H1 (cell line): ENCODE data around the gene PIGS. TPM values are rescaled to one million over a fixed set of nuclear protein-coding genes. Genes with fewer than 3 reads are reported as not detected.

Experiments
- CTCF ChIA-PET: fragments of 300-600 bp; sonication (Branson Sonifier 250); formaldehyde crosslinking; loops from one replicate; lab custom pipeline; 2021; ENCODE audit not compliant: partially characterized antibody; lab: Charles Lee
- POLR2A ChIA-PET: fragments of 300-600 bp; sonication (Branson Sonifier 250); formaldehyde crosslinking; loops from one replicate; lab custom pipeline; 2021; ENCODE audit warnings: inconsistent platforms; ENCODE audit not compliant: partially characterized antibody; lab: Charles Lee
- DNase-seq, 2 experiments: peaks; one replicate each; pipeline versions ENCODE4 v3.0.0 to v3.0.0-alpha.2; 2010 to 2022; ENCODE audit warnings: low spot score in 2 of 2, low read depth in 1 of 2, mixed read lengths in 1 of 2
- FAIRE-seq: peaks from 2 replicates; lab custom pipeline; 2011; peaks lifted over from hg19 to GRCh38; lab: Jason Lieb, UNC
- H2AFZ ChIP-seq: 2 replicates; pipeline ENCODE4 v1.8.1; 2012; ENCODE audit warnings: low read length, inconsistent platforms
- H2AK5ac ChIP-seq: 2 replicates; pipeline ENCODE4 v1.6.1; 2013; ENCODE audit warnings: low read depth, low read length
- H2BK120ac ChIP-seq: replicated peaks from 2 replicates; pipeline ENCODE3; 2013; ENCODE audit warnings: low read depth, low read length, inconsistent platforms
- H2BK12ac ChIP-seq: 2 replicates; pipeline ENCODE4 v1.6.1; 2013; ENCODE audit warnings: low read depth, low read length
- H2BK15ac ChIP-seq: 2 replicates; pipeline ENCODE4 v1.6.1; 2013; ENCODE audit warnings: low read length
- H2BK20ac ChIP-seq: 2 replicates; pipeline ENCODE4 v1.6.1; 2013; ENCODE audit warnings: low read length
- H2BK5ac ChIP-seq: 2 replicates; pipeline ENCODE4 v1.6.1; 2013; ENCODE audit warnings: low read depth, low read length
- H3K14ac ChIP-seq: 2 replicates; pipeline ENCODE4 v1.6.1; 2013; ENCODE audit warnings: inconsistent platforms; ENCODE audit not compliant: insufficient read length
- H3K18ac ChIP-seq: 2 replicates; pipeline ENCODE4 v1.6.1; 2013; ENCODE audit warnings: low read length; ENCODE audit errors: extremely low read depth
- H3K23ac ChIP-seq: 2 replicates; pipeline ENCODE4 v1.6.1; 2013; ENCODE audit warnings: inconsistent platforms; ENCODE audit not compliant: insufficient read length
- H3K23me2 ChIP-seq: 2 replicates; pipeline ENCODE4 v1.6.1; 2013; ENCODE audit warnings: low read depth, low read length
- H3K27ac ChIP-seq: 2 replicates; pipeline ENCODE4 v1.6.1; 2011; ENCODE audit warnings: low read depth, low read length, inconsistent platforms
- H3K27me3 ChIP-seq, 4 experiments: replicated peaks in 1 of 4; 1 replicate in 1 of 4; 2 replicates in 3 of 4; pipeline versions ENCODE4 v1.6.1 to v1.8.1; 2011 to 2013; ENCODE audit warnings: low read length in 3 of 4, mild to moderate bottlenecking in 3 of 4, inconsistent platforms in 2 of 4, mixed read lengths in 2 of 4, moderate library complexity in 1 of 4; ENCODE audit not compliant: control insufficient read depth in 3 of 4, insufficient read depth in 3 of 4; ENCODE audit errors: extremely low read depth in 1 of 4
- H3K36me3 ChIP-seq, 4 experiments: 2 replicates each; pipeline versions ENCODE4 v1.6.1 to v1.8.1; 2011 to 2013; ENCODE audit warnings: mild to moderate bottlenecking in 4 of 4, low read length in 3 of 4, moderate library complexity in 2 of 4, control low read depth in 1 of 4, inconsistent platforms in 1 of 4; ENCODE audit not compliant: insufficient read depth in 4 of 4, control insufficient read depth in 2 of 4
- H3K4ac ChIP-seq: replicated peaks from 2 replicates; pipeline ENCODE3; 2013; ENCODE audit warnings: low read length, low read depth, mixed read lengths, inconsistent platforms; ENCODE audit not compliant: insufficient read length
- H3K4me1 ChIP-seq, 4 experiments: replicated peaks in 1 of 4; 1 replicate in 1 of 4; 2 replicates in 3 of 4; pipeline versions ENCODE4 v1.6.1 to v1.8.1; 2011 to 2013; ENCODE audit warnings: low read length in 3 of 4, inconsistent platforms in 2 of 4, mixed read lengths in 1 of 4; ENCODE audit not compliant: insufficient read depth in 4 of 4, control insufficient read depth in 3 of 4
- H3K4me2 ChIP-seq, 2 experiments: 2 replicates each; pipeline versions ENCODE4 v1.6.1 to v1.8.1; 2011 to 2013; ENCODE audit warnings: low read depth in 2 of 2, low read length in 2 of 2, control low read depth in 1 of 2, inconsistent platforms in 1 of 2, mild to moderate bottlenecking in 1 of 2; ENCODE audit not compliant: insufficient read depth in 1 of 2
- H3K4me3 ChIP-seq, 4 experiments: fragments of 200-600, 300-600 bp in 1 of 4; sonication (generic), shearing (Covaris generic), sonication (Bioruptor Twin) in 1 of 4; 2 replicates each; pipeline versions ENCODE4 v1.5.1 to v1.8.1; 2011 to 2016; ENCODE audit warnings: low read length in 4 of 4, low read depth in 3 of 4, control low read depth in 2 of 4, inconsistent platforms in 2 of 4, mild to moderate bottlenecking in 2 of 4, mixed read lengths in 1 of 4, moderate library complexity in 1 of 4; ENCODE audit not compliant: insufficient read depth in 2 of 4; ENCODE audit errors: extremely low read depth in 1 of 4
- H3K56ac ChIP-seq: replicated peaks from 2 replicates; pipeline ENCODE3; 2013; ENCODE audit warnings: low read depth, mild to moderate bottlenecking, mixed read lengths, low read length, inconsistent platforms; ENCODE audit not compliant: insufficient read length
- H3K79me1 ChIP-seq: 2 replicates; pipeline ENCODE4 v1.6.1; 2013; ENCODE audit warnings: low read depth, low read length, control low read depth
- H3K79me2 ChIP-seq, 2 experiments: 2 replicates each; pipeline versions ENCODE4 v1.6.1 to v1.8.1; 2012 to 2013; ENCODE audit warnings: low read length in 2 of 2, mild to moderate bottlenecking in 2 of 2, inconsistent platforms in 1 of 2; ENCODE audit not compliant: insufficient read depth in 2 of 2, control insufficient read depth in 1 of 2
- H3K9ac ChIP-seq, 4 experiments: replicated peaks in 1 of 4; 1 replicate in 1 of 4; 2 replicates in 3 of 4; pipeline versions ENCODE4 v1.6.1 to v1.8.1; 2011 to 2013; ENCODE audit warnings: low read depth in 3 of 4, low read length in 3 of 4, control low read depth in 2 of 4, mild to moderate bottlenecking in 2 of 4, moderate library complexity in 2 of 4, inconsistent platforms in 1 of 4; ENCODE audit errors: extremely low read depth in 1 of 4
- H3K9me3 ChIP-seq, 2 experiments: 2 replicates each; pipeline versions ENCODE4 v1.6.1 to v1.8.1; 2012 to 2013; ENCODE audit warnings: mild to moderate bottlenecking in 2 of 2, moderate library complexity in 2 of 2, control low read depth in 1 of 2, inconsistent platforms in 1 of 2, low read depth in 1 of 2, low read length in 1 of 2, mixed read lengths in 1 of 2; ENCODE audit not compliant: insufficient read depth in 2 of 2
- H4K20me1 ChIP-seq, 2 experiments: replicated peaks in 1 of 2; 2 replicates each; pipeline versions ENCODE3 to v1.8.1; 2011 to 2013; ENCODE audit warnings: inconsistent platforms in 2 of 2, low read length in 2 of 2, mild to moderate bottlenecking in 1 of 2; ENCODE audit not compliant: insufficient read depth in 2 of 2, control insufficient read depth in 1 of 2
- H4K5ac ChIP-seq: 2 replicates; pipeline ENCODE4 v1.6.1; 2013; ENCODE audit warnings: low read length, low read depth, mixed read lengths, inconsistent platforms; ENCODE audit not compliant: insufficient read length
- H4K8ac ChIP-seq: 2 replicates; pipeline ENCODE4 v1.8.0; 2013; ENCODE audit warnings: mild to moderate bottlenecking, moderate library complexity, low read length, inconsistent platforms; ENCODE audit not compliant: insufficient read depth; ENCODE audit errors: extremely low read depth
- H4K91ac ChIP-seq: replicated peaks from 2 replicates; pipeline ENCODE3; 2013; ENCODE audit warnings: low read length, mixed read lengths, inconsistent platforms; ENCODE audit not compliant: insufficient read length
- RBBP5 ChIP-seq: IDR thresholded peaks from 2 replicates; pipeline ENCODE4 v1.7.1; 2012; ENCODE audit warnings: low read depth, mild to moderate bottlenecking, inconsistent platforms, low read length, moderate library complexity, borderline replicate concordance
- SIN3A ChIP-seq, 2 experiments: IDR thresholded peaks in 1 of 2; conservative IDR thresholded peaks in 1 of 2; 2 replicates each; pipeline ENCODE4 v1.6.1; 2011 to 2012; ENCODE audit warnings: low read length in 2 of 2, improper control_type of control experiment in 1 of 2, low read depth in 1 of 2, mild to moderate bottlenecking in 1 of 2
- WGBS, 2 experiments: shearing (Covaris generic) in 1 of 2; methylation state at CpG; one replicate each; pipeline versions ENCODE4 v1.1.6 to v1.1.7; 2013 to 2015; ENCODE audit warnings: low lambda C conversion rate in 2 of 2, mixed read lengths in 2 of 2, inconsistent platforms in 1 of 2, low coverage in 1 of 2, missing lambda C conversion rate in 1 of 2; ENCODE audit not compliant: insufficient replicate concordance in 2 of 2, insufficient coverage in 1 of 2, insufficient read length in 1 of 2; ENCODE audit errors: extremely low coverage in 1 of 2, missing lambda C conversion rate in 1 of 2; 5-methylcytosine and 5-hydroxymethylcytosine counted together
- polyA plus RNA-seq, 7 experiments: library from polyadenylated mRNA; depleted of rRNA in 3 of 7; stranded (reverse) in 5 of 7; unstranded in 2 of 7; fragments of >200 nt in 5 of 7; fragments of 200-250 nt in 2 of 7; gene quantifications; 1 replicate in 5 of 7; 2 replicates in 1 of 7; 4 replicates in 1 of 7; pipeline versions ENCODE4 v1.2.1 to v1.2.3, GENCODE V29; 2011 to 2013; ENCODE audit warnings: missing spikeins in 2 of 7, mixed read lengths in 2 of 7
- total RNA-seq: library from RNA; stranded (reverse); fragmentation: NEBNext Ultra II Directional; extraction: Animal tissue kit (Norgen Biotek cat#: 25700); gene quantifications from 2 replicates; pipeline ENCODE4 v1.2.1, GENCODE V29; 2021

PIGS gene
- total and polyA plus RNA-seq, 2 of the 8 experiments (the other 6 are each of a cell fraction or from before 2014, with no cell fraction given), result 44.3 to 50.6 TPM

- peaks cover 0 to 4% (median 0%) of the 10 kb centered on the region in 4 experiments; a peak in 2 of 7 replicates for H3K4me1 ChIP-seq
- 0 out of 4 replicates have a peak, but pooled peaks of 1 of the 2 experiments have one; percentile 20 for TF ChIP-seq SIN3A (conservative IDR thresholded peaks at IDR 0.05 in 1 of 2, IDR thresholded peaks at IDR 0.05 in 1 of 2; ENCODE audit: low read depth in 1 of 2, low read length in 2 of 2)
- TF ChIP-seq RBBP5, result no peak
- H3K14ac ChIP-seq, result no peak overlapping the region
- H2AFZ ChIP-seq, result 0 out of 2 replicates have a peak overlapping the region, but pooled peaks have one; percentile 52
- peaks cover 0 to 16% of the 10 kb centered on the region in 2 experiments; a peak in 2 of 4 replicates for H3K79me2 ChIP-seq
- POLR2A ChIA-PET, result interaction anchor here (0.7 to 7.5 kb wide), 19 partner anchors 7 to 146 kb away, joined by 3 to 83 read pairs (median 5); partner anchors contain the start of genes ALDOC, PIGS, PROCA1 and RPL23A
- peak overlapping the region; percentile 86 to 96 for H3K4me2 ChIP-seq
- H2BK120ac ChIP-seq, result no peak overlapping the region
- H4K8ac ChIP-seq, result peak overlapping the region; percentile 94; the same call in 1 of the 2 replicates
- H2BK5ac ChIP-seq, result peak overlapping the region; percentile 76; the same call in 1 of the 2 replicates
- H3K9ac ChIP-seq, result peak overlapping the region; percentile 70 to 94 (median 88)
- H3K4ac ChIP-seq, result peak overlapping the region; percentile 81
- H3K23ac ChIP-seq, result no peak overlapping the region
- H3K9me3 ChIP-seq, result no peaks in the 10 kb centered on the region
- WGBS, 2 experiments, result 10% methylated on average over 16 of the region's 17 CpGs; no CpG with 5 or more reads in 1 of the 2 experiments
- H2BK12ac ChIP-seq, result no peak overlapping the region
- peak overlapping the region; percentile 93 for H3K27ac ChIP-seq
- CTCF ChIA-PET, result interaction anchor here (1.2 to 5.6 kb wide), 5 partner anchors 15 to 46 kb away, joined by 4 to 45 read pairs (median 5); partner anchors contain the start of genes ALDOC, BLTP2 and RSKR
- H4K20me1 ChIP-seq, result no peaks in the 10 kb centered on the region
- peak overlapping the region; percentile 65; the same call in 1 of the 2 replicates for H3K18ac ChIP-seq
- peak overlapping the region; percentile 55 for H4K5ac ChIP-seq
- no peak for DNase-seq
- peaks cover under 1 to 7% (median 4%) of the 10 kb centered on the region in 4 experiments; a peak in 4 of 8 replicates for H3K36me3 ChIP-seq
- peaks cover 9% of the 10 kb centered on the region; the same call in 1 of the 2 replicates for H3K23me2 ChIP-seq
- H3K79me1 ChIP-seq, result no peaks in the 10 kb centered on the region; the same call in 1 of the 2 replicates
- H2AK5ac ChIP-seq, result no peak overlapping the region
- peak overlapping the region; percentile 78 to 93 (median 92) for H3K4me3 ChIP-seq
- peak overlapping the region; percentile 89 for H4K91ac ChIP-seq
- H2BK15ac ChIP-seq, result no peak overlapping the region
- no peaks in the 10 kb centered on the region; a peak in 1 of 7 replicates for H3K27me3 ChIP-seq
- peak overlapping the region; percentile 91 for H3K56ac ChIP-seq
- H2BK20ac ChIP-seq, result no peak overlapping the region
- FAIRE-seq, result no peak
These were observed 27.1 kb upstream of the PIGS start for GRCh38 chr17:28598389-28598788.
